C1 segment of cervical spinal cord (tissue), 14 donors: ENCODE results near the gene PDIA2.
"Not testable (repeated sequence)": the region's sequence is repeated elsewhere in the genome, so short reads cannot be mapped to it uniquely, and the experiment has no call there.

Experiments used
- DNase-seq, 14 donors: peaks; one replicate each; lab custom pipeline; 2025; lab: John Stamatoyannopoulos, UW

The PDIA2 gene

GRCh38 chr16:263182-263774, 19.7 kb upstream of the PDIA2 start:
- no peak for DNase-seq

DNA sequence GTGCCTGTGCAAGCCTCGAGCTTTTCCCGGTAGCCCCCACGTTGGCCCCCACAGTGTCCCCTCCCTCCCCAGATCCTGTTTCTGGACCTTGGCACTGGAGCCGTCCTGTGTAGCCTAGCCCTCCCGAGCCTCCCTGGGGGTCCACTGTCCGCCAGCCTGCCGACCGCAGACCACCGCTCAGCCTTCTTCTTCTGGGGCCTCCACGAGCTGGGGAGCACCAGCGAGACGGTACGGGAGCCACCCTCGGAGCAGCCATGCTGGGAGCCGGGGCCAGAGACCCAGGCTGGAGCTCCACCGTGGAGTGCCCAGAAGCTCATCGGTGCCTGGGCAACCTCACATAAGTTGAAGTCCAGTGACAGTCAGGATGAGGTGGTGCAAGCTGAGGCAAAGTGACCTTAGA, 19.0 kb upstream of the PDIA2 start:
- no peak for DNase-seq

DNA sequence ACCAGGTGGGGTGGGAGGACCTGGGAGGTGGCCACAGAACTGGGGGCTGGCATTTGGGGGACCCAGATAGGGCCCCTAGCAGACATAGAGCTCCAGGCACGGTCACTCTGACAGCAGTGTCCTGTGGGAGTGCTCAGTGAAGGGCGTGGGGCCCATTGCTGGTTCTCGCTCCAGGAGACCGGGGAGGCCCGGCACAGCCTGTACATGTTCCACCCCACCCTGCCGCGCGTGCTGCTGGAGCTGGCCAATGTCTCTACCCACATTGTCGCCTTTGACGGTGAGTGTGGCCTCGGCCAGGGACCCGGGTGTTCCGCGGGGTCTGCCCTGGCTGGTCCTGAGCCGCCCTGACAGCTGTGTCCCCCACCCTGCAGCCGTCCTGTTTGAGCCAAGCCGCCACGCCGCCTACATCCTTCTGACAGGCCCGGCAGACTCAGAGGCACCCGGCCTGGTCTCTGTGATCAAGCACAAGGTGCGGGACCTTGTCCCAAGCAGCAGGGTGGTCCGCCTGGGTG, 18.5 kb upstream of the PDIA2 start:
- DNase-seq = no peak

DNA sequence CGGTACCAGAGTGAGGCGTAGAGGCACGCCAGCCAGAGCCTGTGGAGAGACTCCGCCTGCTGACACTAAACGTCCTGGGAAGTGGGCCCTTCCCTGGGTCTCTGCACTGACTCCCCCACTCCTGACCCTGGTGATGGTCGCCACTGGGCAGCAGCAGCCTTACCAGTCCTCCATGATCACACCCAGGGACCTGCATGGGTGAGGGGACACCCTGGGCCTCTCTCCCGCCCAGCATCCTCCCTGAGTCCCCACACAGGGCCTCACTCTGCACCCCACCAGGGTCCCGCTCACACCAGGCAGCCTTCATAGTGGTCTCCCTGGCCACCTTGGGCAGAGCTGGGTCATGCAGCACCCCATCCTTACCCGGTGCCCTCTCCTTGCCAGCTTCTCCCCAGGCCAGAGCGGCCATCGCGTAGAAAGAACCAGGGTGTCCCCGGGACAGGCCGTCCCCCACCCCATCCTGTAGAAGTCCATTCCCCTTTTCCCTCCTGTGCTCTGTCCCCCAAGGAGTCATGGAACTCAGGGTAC, 17.9 kb upstream of the PDIA2 start:
- DNase-seq = no peak

- no peak for DNase-seq
Measured at GRCh38 chr16:265711-266110, 17.3 kb upstream of the PDIA2 start.

GRCh38 chr16:266258-267164, 16.5 kb upstream of the PDIA2 start:
- DNase-seq = no peak

DNA sequence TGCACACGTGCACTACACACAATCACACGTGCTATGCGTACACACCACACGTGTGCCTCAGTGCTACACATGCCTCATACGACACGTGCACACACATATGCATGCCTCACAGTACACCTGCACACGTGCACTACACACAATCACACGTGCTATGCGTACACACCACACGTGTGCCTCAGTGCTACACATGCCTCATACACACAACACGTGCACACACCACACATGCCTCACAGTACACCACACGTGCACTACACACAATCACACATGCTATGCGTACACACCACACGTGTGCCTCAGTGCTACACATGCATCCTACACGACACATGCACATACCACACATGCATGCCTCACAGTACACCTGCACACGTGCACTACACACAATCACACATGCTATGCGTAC, 15.4 kb upstream of the PDIA2 start:
- DNase-seq = not testable (repeated sequence)

- no peak for DNase-seq
Measured at GRCh38 chr16:268141-269053, 14.6 kb upstream of the PDIA2 start.

- no peak for DNase-seq
Measured at GRCh38 chr16:269061-269796, 13.7 kb upstream of the PDIA2 start.

DNA sequence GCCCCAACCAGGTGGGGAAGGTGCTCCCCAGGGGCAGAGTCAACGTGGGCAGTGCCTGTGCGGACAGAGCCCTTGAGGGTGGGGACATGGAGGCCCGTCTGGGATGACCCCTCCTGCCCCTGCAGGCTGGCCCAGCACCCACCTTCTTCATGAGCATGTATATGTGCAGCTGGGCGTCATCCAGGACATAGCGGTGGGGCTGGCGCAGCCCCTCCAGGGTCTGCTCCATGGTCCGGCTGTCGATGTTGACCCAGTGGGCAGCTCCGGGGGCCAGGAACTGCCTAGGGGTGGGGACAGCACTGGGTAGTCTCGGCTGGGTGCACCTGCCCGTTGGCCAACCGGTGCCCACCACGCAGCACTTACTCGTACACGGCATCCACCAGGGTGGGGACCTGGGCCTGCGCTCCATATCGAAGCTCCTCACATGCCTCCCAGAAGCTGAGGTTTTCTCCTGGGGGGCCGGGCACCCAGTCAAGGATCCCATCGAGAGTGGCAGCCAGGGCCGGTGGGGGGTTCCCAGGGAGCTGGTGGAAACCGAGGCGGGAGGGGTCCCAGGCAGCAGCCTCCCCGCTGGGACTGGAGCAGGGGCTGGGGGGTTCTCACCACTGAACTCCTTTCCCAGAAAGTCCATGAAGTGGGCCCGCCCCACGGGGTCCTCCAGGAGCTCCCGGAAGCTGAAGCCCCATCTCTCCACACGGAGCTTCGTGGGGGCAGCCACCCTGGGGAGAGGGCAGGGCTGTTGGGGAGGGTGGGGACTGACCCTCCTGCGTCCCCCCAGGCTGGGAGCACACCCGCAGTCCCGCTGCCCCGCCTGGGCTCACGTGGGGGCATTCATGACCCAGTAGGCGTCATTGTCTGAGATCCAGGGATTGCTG, 12.3 kb upstream of the PDIA2 start:
- no peak for DNase-seq

GRCh38 chr16:272633-273546, 10.1 kb upstream of the PDIA2 start:
- DNase-seq = no peak

DNA sequence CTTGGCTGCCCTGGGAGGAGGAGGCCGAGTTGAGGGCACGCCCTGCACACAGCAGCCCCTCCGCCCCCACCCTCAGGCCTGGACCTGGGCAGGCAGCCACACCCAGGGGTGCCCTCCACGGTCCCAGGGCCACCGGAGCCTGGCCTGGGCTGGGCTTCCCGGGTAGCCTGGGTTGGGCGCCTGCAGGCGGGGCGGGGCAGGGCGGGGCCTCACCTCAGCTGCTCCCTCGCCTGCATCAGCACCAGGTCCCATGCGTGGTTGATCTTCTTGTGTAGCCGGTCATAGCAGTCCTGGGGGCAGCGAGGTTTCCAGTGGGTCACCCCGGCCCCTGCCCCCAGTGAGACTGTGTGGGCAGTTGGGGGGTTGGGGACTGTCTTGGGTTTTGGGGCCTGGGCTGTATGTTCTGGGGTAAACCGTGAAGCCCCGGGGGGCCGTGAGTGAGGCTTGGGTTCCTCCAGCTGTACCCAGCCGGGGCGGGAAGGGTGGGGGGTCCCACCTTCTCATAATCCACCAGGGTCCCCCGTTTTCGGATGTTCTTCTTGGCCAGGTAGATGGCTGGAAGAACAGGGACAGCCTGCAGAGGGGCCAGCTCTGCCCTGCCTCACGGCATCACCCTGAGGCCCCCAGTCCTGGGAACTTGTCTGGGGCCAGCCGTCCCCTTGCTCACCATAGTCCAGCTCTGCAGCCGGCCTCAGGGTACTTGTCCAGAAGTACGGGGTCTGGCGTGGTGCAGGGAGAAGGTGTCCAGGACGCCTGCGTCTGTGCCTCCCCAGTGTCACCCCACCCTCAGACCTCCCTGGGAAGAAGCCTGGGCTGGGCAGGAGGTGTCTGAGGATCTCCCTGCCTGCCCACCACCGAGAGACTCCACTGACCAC, 9.2 kb upstream of the PDIA2 start:
- DNase-seq = no peak

DNA sequence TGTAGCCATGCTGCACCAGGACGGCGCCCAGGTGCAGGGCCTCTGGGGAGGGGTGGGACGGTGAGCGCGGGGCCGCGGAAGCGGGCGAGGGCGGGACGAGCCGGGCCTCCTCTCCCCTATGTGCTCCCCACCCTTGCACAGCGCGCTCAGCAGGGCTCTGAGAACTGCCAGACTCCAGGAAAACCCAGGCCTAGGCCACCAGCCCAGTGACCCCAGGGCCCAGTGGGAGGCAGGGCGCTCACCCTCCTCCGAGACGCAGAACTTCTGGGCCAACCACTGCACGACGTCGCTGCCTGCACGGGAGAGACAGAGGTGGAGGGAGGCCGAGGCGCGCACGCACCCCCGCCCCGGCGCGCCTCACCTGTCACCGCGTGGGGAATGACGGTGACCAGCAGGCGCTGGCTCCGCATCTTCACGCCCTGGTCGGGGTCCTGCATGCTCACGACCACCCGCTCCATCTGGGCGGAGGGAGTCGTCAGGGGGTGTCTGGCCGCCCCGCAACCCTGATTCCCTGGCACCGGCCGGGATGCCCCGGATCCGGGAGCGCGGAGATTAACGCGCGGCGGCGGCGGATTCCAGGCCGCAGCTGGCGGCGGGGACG, 7.8 kb upstream of the PDIA2 start:
- DNase-seq = no peak

- peak in 1 of 14 donors; percentile 23 for DNase-seq
Measured at GRCh38 chr16:275786-276232, 7.2 kb upstream of the PDIA2 start, which contains the start of gene RGS11. Gene RGS11, minus strand, starts transcription at chr16:275944. Its CDS starts 33 bp downstream, at chr16:275911.

- peak in 1 of 14 donors; percentile 6 for DNase-seq
Measured at GRCh38 chr16:276426-277077, 6.4 kb upstream of the PDIA2 start.

- DNase-seq = peak in 1 of 14 donors; percentile 84
Measured at GRCh38 chr16:278863-279366, 4.0 kb upstream of the PDIA2 start.
